Muscle layer of duodenum (tissue), 2 donors: ENCODE results near the gene DEDD.

Experiments
- H3K27ac ChIP-seq: one replicate; pipeline ENCODE4 v1.7.0; 2013; ENCODE audit warnings: mild to moderate bottlenecking, low read length
- H3K27me3 ChIP-seq: one replicate; pipeline ENCODE4 v1.7.0; 2013; ENCODE audit warnings: low read depth, mild to moderate bottlenecking, control low read depth, low read length
- H3K36me3 ChIP-seq, 2 donors: one replicate each; pipeline ENCODE4 v1.7.0; 2013; ENCODE audit warnings: low read length in 2 of 2, control low read depth in 1 of 2, mild to moderate bottlenecking in 1 of 2; ENCODE audit not compliant: insufficient read depth in 2 of 2, control insufficient read depth in 1 of 2
- H3K4me1 ChIP-seq, 2 donors: one replicate each; pipeline ENCODE4 v1.7.0; 2013; ENCODE audit warnings: low read length in 2 of 2, mild to moderate bottlenecking in 2 of 2, control low read depth in 1 of 2, moderate library complexity in 1 of 2; ENCODE audit not compliant: insufficient read depth in 2 of 2, control insufficient read depth in 1 of 2
- H3K4me3 ChIP-seq, 2 donors: one replicate each; pipeline ENCODE4 v1.7.0; 2013; ENCODE audit warnings: low read length in 2 of 2, low read depth in 1 of 2, mild to moderate bottlenecking in 1 of 2
- H3K9me3 ChIP-seq, 2 donors: one replicate each; pipeline ENCODE4 v1.7.0; 2013; ENCODE audit warnings: low read length in 2 of 2, control low read depth in 1 of 2, mild to moderate bottlenecking in 1 of 2; ENCODE audit not compliant: control insufficient read depth in 1 of 2
- donor health status: healthy.

Gene DEDD

DNA sequence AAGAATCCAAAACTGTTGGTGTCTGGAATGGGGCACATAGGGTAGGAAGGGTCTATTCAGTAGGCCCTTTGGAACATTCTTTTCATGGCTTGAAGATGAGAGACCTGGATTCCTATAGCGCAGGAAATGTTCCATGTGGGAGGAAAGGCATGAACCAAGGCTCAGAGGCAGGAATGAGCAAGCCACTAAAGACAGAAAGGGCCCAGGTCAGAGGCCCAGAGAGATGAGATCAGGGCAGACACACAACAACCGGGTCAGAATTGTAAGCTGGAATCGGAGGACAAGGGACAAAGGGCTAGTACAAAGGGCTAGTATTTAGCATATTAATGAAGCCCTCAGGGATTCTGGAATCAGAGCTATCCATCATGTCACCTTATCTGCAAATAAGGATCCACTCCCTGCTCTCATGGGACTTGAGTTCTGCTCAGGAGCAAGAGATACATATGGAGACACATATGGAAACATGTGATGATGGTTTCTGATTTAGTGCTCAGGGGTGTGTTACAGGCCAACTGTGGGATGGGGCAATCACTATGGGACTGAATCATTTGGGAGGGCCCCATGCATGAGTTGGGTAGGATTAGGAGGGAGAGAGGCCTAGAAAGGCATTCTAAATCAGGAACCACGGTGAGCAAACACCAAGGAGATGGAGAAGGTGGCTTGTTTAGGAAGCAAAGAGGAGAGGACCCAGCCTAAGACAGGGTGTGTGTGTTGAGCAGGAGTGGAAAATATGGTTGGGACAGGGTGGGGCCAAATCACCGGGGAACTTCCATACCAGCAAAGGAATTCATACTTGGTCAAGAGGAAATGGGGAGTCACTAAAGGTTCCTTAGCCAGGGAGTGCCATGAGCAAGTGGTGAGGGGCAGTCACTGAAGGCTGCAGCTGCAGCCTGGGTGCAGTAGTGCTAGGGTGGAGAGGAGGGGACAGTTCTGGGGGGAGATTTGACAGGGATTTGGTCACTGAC, 51.7 kb downstream of the DEDD start:
- H3K27me3 ChIP-seq: no peaks in the 10 kb centered on the region
- H3K4me1 ChIP-seq: no peaks in the 10 kb centered on the region
- H3K27ac ChIP-seq: no peak overlapping the region
- H3K9me3 ChIP-seq: no peaks in the 10 kb centered on the region
- no peaks in the 10 kb centered on the region for H3K36me3 ChIP-seq
- no peak overlapping the region for H3K4me3 ChIP-seq

DNA sequence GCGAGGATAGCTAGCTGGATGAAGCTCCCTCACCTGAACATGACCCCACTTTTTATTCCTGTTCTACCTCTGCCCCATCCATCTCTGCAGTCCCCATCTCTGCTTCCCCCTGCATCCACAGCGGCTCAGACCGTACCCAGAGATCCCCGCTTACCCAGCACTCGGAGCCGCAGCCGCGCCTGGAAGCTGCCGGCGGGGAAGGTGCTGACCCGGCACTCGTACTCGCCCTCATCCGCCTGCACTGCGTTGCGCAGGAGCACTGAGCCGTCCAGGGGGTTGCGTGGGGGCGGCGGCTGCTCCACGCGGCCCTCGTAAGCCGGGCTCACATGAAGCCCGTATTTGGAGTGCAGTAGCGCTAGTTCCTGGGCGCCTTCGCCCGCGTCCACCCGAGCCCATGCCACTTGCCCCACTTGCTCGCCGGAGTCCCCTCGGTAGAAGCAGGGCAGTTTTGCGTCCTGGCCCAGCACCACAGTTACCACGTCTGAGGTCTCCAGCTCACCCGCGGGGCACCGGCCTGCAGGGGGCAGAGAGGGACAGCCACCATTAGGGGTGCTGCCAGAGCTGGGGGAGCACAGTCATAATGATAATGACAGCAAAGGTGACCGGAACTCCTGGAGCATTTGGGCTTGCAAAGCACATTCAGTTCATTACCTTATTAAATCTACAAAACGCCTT, 52.9 kb downstream of the DEDD start:
- H3K36me3 ChIP-seq: no peaks in the 10 kb centered on the region
- no peaks in the 10 kb centered on the region for H3K4me1 ChIP-seq
- no peak overlapping the region for H3K27ac ChIP-seq
- H3K9me3 ChIP-seq: no peaks in the 10 kb centered on the region
- H3K27me3 ChIP-seq: no peaks in the 10 kb centered on the region
- no peak overlapping the region for H3K4me3 ChIP-seq

- Histone ChIP-seq H3K9me3 (no peaks in the 10 kb centered on the region), H3K36me3 (no peaks in the 10 kb centered on the region), H3K4me1 (no peaks in the 10 kb centered on the region), H3K4me3 (no peak overlapping the region), H3K27ac (no peak overlapping the region), H3K27me3 (no peaks in the 10 kb centered on the region)
Measured at GRCh38 chr1:161077426-161077825, 55.0 kb downstream of the DEDD start.

GRCh38 chr1:161076410-161076809, 56.1 kb downstream of the DEDD start:
- H3K27me3 ChIP-seq: no peaks in the 10 kb centered on the region

GRCh38 chr1:161074676-161075368, 57.6 kb downstream of the DEDD start:
- Histone ChIP-seq H3K9me3 (no peaks in the 10 kb centered on the region), H3K4me3 (no peak overlapping the region), H3K27me3 (no peaks in the 10 kb centered on the region), H3K36me3 (no peaks in the 10 kb centered on the region), H3K4me1 (no peaks in the 10 kb centered on the region), H3K27ac (no peak overlapping the region)

More at GRCh38 chr1:161076410-161076809, 56.1 kb downstream of the DEDD start:
- H3K4me1 ChIP-seq: no peaks in the 10 kb centered on the region
- H3K4me3 ChIP-seq: no peak overlapping the region
- no peak overlapping the region for H3K27ac ChIP-seq
- no peaks in the 10 kb centered on the region for H3K9me3 ChIP-seq
- H3K36me3 ChIP-seq: no peaks in the 10 kb centered on the region

GRCh38 chr1:161073474-161074121, 58.9 kb downstream of the DEDD start:
- H3K27ac ChIP-seq: no peak overlapping the region
- H3K4me1 ChIP-seq: no peaks in the 10 kb centered on the region
- no peaks in the 10 kb centered on the region for H3K36me3 ChIP-seq
- H3K4me3 ChIP-seq: no peak overlapping the region
- H3K9me3 ChIP-seq: no peaks in the 10 kb centered on the region
- no peaks in the 10 kb centered on the region for H3K27me3 ChIP-seq

DNA sequence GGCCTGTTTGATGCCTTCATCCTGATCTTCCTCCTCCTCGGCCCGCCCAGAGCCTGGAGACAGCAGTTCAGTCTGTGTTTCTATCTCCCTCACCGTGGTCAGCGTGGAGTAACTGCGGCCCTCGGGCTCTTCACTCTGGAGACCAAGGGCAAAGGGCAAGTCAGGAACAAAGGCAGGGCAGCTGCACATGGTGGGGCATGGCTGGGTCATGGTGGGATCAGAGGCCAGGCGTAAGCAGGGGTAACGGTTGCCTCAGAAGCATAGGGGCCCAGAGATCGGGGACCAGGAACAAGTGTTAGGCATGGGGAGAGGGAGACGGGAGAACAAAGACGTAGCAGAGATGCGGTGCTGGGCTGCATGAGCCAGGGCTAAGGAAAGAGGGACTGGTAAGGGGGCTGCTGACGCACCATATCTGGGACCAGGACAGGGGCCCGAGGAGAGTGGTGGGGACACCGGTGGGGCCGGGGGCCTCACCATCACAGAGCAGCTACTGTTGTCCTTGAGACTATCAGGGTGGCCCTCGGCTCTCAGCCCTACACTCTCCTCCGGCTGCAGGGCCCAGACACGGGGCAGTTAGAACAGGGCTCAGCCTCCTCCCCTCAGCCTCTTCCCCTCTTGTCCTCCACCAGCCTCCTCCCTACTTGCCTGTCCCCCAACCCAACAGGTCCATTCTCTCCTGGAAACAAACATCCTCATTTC, 59.6 kb downstream of the DEDD start:
- H3K36me3 ChIP-seq: no peaks in the 10 kb centered on the region
- no peaks in the 10 kb centered on the region for H3K27me3 ChIP-seq
- H3K9me3 ChIP-seq: no peaks in the 10 kb centered on the region
- H3K4me3 ChIP-seq: no peak overlapping the region
- no peaks in the 10 kb centered on the region for H3K4me1 ChIP-seq
- H3K27ac ChIP-seq: no peak overlapping the region

- Histone ChIP-seq H3K4me1 (no peaks in the 10 kb centered on the region), H3K4me3 (no peak overlapping the region), H3K9me3 (no peaks in the 10 kb centered on the region), H3K36me3 (no peaks in the 10 kb centered on the region), H3K27ac (no peak overlapping the region), H3K27me3 (no peaks in the 10 kb centered on the region)
Measured at GRCh38 chr1:161071886-161072371, 60.5 kb downstream of the DEDD start.
